Activated CD4-positive, alpha-beta memory T cell treated with anti-CD3 and anti-CD28 coated beads for 36 hours (primary cell): Measurements from ENCODE around the gene VWF. TPM values are rescaled to one million over a fixed set of nuclear protein-coding genes. Genes with fewer than 3 reads are reported as not detected.
"Not testable (repeated sequence)": the region's sequence is repeated elsewhere in the genome, so short reads cannot be mapped to it uniquely, and the experiment has no call there.

ENCODE experiments used
- CTCF ChIA-PET: fragments of 350-600 bp; sonication (Branson Sonifier 250); formaldehyde crosslinking; loops from one replicate; lab custom pipeline; 2021; ENCODE audit warnings: antibody characterized with exemption, inconsistent platforms; lab: Charles Lee
- POLR2A ChIA-PET: fragments of 350-600 bp; sonication (Branson Sonifier 250); formaldehyde crosslinking; loops from one replicate; lab custom pipeline; 2021; ENCODE audit warnings: antibody characterized with exemption; lab: Charles Lee
- DNase-seq: peaks from one replicate; pipeline ENCODE4 v3.0.0-alpha.2; 2020
- H3K27ac Mint-ChIP-seq: one replicate; pipeline ENCODE4 v1.8.0; 2021; ENCODE audit warnings: mixed read lengths
- H3K27me3 Mint-ChIP-seq: one replicate; pipeline ENCODE4 v1.8.0; 2021; ENCODE audit warnings: mixed read lengths
- H3K36me3 Mint-ChIP-seq: one replicate; pipeline ENCODE4 v1.8.0; 2021; ENCODE audit warnings: mixed read lengths
- H3K4me1 Mint-ChIP-seq: one replicate; pipeline ENCODE4 v1.8.0; 2021; ENCODE audit warnings: low read depth, mixed read lengths
- H3K4me3 Mint-ChIP-seq: one replicate; pipeline ENCODE4 v1.8.0; 2021; ENCODE audit warnings: mild to moderate bottlenecking, mixed read lengths
- H3K9me3 Mint-ChIP-seq: one replicate; pipeline ENCODE4 v1.8.0; 2021; ENCODE audit warnings: mixed read lengths
- intact Hi-C: fragments of 100-400 bp; cut with micrococcal nuclease; formaldehyde crosslinking; loops from one replicate; pipeline ENCODE4 v1.15.1; 2023
- total RNA-seq, 2 experiments: library from RNA; stranded (reverse); gene quantifications; one replicate each; pipeline ENCODE4 v1.2.3, GENCODE V29; 2021

Gene VWF
- total RNA-seq, 2 experiments from 2014 or later, result not detected

DNA sequence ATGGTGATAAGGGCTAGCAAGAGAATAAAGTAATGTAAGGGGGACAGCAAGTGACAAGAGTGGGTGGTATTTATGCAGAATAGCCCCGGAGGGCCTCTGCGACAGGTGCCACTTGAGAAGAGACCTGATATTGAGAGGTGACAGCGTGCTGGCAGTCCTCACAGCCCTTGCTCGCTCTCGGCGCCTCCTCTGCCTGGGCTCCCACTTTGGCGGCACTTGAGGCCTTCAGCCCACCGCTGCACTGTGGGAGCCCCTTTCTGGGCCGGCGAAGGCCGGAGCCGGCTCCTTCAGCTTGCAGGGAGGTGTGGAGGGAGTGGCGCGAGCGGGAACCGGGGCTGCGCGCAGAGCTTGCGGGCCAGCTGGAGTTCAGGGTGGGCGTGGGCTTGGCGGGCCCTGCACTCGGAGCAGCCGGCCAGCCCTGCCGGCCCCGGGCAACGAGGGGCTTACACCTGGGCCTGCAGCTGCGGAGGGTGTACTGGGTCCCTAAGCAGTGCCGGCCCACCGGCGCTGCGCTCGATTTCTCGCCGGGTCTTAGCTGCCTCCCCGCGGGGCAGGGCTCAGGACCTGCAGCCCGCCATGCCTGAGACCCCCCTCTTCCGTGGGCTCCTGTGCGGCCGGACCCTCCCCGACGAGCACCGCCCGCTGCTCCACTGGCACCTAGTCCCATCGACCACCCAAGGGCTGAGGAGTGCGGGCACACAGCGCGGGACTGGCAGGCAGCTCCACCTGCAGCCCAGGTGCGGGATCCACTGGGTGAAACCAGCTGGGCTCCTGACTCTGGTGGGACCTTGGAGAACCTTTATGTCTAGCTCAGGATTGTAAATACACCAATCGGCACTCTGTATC lies 34.9 kb upstream of the VWF start:
- H3K9me3 Mint-ChIP-seq, POLR2A ChIA-PET, intact Hi-C loops, H3K4me3 Mint-ChIP-seq, H3K4me1 Mint-ChIP-seq, H3K27me3 Mint-ChIP-seq, H3K27ac Mint-ChIP-seq, H3K36me3 Mint-ChIP-seq, DNase-seq: not testable (repeated sequence)
- CTCF ChIA-PET, result interaction anchor here (1.3 to 2.4 kb wide), 2 partner anchors 36 to 120 kb away, joined by 3 to 8 read pairs; no protein-coding TSS in a partner anchor

DNA sequence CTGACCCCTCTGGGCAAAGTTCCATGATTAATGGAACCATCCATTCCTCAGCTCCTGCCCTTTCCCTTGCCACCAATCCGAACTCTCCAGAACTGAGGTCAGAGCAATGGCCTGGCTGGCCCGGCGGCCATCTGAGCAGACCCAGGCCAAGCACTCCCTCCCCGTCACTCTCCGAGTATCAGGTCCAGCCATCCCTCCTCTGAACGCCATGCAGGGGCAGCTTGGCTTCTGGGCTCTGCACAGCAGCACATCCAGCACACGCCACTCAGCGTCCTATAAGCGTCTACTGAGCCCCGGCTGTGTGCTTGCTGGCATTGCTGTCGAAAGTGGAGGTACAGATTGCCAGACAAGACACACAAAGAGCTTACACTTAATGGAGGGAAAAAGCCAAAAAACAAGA lies 34.3 kb upstream of the VWF start:
- CTCF ChIA-PET, result interaction anchor here (2.4 kb wide), 1 partner anchor 36 kb away, joined by 8 read pairs; no protein-coding TSS in a partner anchor
- POLR2A ChIA-PET, result no interaction called here
- no peaks in the 10 kb centered on the region for H3K9me3 Mint-ChIP-seq
- H3K4me3 Mint-ChIP-seq, result no peak overlapping the region
- H3K27me3 Mint-ChIP-seq, result peaks cover 6% of the 10 kb centered on the region
- intact Hi-C loops, result no loop called here
- H3K36me3 Mint-ChIP-seq, result no peaks in the 10 kb centered on the region
- no peaks in the 10 kb centered on the region for H3K4me1 Mint-ChIP-seq
- H3K27ac Mint-ChIP-seq, result no peak overlapping the region
- no peak for DNase-seq

DNA sequence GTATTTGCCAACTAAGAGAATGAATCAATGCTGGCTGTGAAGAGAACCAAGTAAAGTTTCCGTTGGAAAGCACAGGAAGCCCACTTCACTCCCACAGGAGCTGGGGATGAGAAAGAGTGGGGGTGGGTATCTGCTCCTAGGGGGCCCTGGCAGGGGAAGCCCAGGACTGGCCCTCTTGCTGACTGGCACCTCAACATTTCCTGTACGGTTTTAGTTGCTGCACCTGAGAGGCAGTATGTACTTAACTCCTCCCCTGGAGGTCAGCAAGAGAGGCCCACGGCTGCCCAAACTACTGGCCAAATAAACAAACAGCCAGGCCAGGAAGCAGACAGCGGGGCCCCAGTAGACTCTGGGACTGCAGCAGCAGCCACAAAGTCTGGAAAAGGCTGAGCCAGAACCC lies 33.8 kb upstream of the VWF start:
- CTCF ChIA-PET, result interaction anchor here (2.4 kb wide), 1 partner anchor 37 kb away, joined by 8 read pairs; no protein-coding TSS in a partner anchor
- POLR2A ChIA-PET, result no interaction called here
- peaks cover 6% of the 10 kb centered on the region for H3K27me3 Mint-ChIP-seq
- no peak overlapping the region for H3K4me3 Mint-ChIP-seq
- intact Hi-C loops, result no loop called here
- H3K36me3 Mint-ChIP-seq, result no peaks in the 10 kb centered on the region
- no peaks in the 10 kb centered on the region for H3K9me3 Mint-ChIP-seq
- H3K27ac Mint-ChIP-seq, result no peak overlapping the region
- no peak for DNase-seq
- H3K4me1 Mint-ChIP-seq, result no peaks in the 10 kb centered on the region

DNA sequence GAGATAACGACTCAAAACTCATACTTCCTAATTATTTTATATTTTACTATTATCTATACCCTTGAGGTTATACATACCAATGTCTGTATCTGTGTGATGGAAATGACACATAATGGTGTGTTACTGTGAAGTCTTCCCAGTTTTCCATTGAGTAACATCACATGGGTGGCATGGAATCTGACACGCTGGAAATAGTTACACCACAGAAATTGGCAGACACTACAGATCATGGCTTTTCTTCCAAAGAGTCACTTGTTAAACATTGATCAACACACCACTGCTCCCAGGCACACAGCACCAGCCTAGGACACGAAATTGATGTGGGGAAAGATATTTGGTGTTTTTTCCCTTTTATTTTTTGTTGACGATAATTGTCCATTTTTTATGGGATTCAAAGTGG lies 33.0 kb upstream of the VWF start:
- H3K9me3 Mint-ChIP-seq, result no peaks in the 10 kb centered on the region
- H3K4me1 Mint-ChIP-seq, result no peaks in the 10 kb centered on the region
- ChIA-PET CTCF (interaction anchor here (2.4 kb wide), 1 partner anchor 38 kb away, joined by 8 read pairs; no protein-coding TSS in a partner anchor), POLR2A (no interaction called here)
- H3K36me3 Mint-ChIP-seq, result no peaks in the 10 kb centered on the region
- no peak overlapping the region for H3K27ac Mint-ChIP-seq
- H3K27me3 Mint-ChIP-seq, result peaks cover 6% of the 10 kb centered on the region
- no peak for DNase-seq
- H3K4me3 Mint-ChIP-seq, result no peak overlapping the region
- intact Hi-C loops, result no loop called here

DNA sequence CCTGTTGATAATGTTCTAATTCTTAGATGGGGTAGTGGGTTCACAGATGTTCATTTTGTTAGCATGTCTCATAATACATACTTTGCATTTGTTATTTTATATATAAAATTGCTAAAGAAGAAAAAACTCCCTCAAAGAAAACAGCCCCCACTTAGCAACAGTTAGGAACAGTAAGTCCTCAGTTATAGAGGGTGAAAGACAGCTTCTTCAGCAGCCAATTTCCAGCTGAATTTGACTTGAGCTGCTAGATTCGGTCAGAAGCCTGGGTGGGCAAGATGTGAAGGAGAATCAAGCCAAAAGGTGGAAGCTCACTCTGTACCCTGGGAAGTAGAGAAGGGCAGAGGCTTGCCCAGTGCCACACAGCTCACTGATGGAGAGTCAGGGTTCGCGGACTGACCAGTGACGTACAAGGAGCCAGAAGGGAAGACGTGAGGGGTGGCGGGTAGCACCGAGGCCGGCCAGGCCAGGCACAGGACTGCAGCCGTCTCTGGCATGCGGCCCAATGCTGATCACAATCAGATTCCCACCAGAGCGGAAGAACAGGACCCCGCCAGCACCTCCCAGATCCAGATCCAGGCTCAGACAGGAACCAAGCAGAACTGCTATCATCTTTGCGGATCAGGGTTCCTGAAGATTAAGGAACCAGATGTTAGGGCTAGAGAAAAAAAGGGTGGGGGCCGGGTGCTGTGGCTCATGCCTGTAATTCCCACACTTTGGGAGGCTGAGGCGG lies 30.4 kb upstream of the VWF start:
- intact Hi-C loops, result no loop called here
- no peaks in the 10 kb centered on the region for H3K4me1 Mint-ChIP-seq
- H3K27ac Mint-ChIP-seq, result no peak overlapping the region
- ChIA-PET CTCF (interaction anchor here (1.0 kb wide), 1 partner anchor 117 kb away, joined by 3 read pairs; no protein-coding TSS in a partner anchor), POLR2A (no interaction called here)
- no peak for DNase-seq
- peaks cover 2% of the 10 kb centered on the region for H3K27me3 Mint-ChIP-seq
- H3K4me3 Mint-ChIP-seq, result no peak overlapping the region
- no peaks in the 10 kb centered on the region for H3K9me3 Mint-ChIP-seq
- no peaks in the 10 kb centered on the region for H3K36me3 Mint-ChIP-seq

DNA sequence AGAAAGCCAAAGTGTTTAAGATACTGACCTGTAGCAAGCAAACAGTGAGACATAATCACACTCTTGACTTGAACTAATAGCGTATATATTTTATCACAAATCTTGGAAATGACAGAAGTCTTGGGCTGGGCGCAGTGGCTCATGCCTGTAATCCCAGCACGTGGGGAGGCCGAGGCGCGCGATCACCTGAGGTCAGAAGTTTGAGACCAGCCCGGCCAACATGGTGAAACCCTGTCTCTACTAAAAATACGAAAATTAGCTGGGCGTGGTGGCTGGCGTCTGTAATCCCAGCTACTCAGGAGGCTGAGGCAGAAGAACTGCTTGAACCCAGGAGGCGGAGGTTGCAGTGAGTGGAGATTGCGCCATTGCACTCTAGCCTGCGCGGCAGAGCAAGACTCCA lies 24.3 kb upstream of the VWF start:
- H3K27me3 Mint-ChIP-seq, H3K27ac Mint-ChIP-seq, POLR2A ChIA-PET, DNase-seq, CTCF ChIA-PET, H3K4me1 Mint-ChIP-seq, H3K4me3 Mint-ChIP-seq, H3K9me3 Mint-ChIP-seq, H3K36me3 Mint-ChIP-seq: not testable (repeated sequence)
- intact Hi-C loops, result loop anchor here (10.0 kb wide), 1 partner anchor 74 kb away; no protein-coding TSS in a partner anchor

DNA sequence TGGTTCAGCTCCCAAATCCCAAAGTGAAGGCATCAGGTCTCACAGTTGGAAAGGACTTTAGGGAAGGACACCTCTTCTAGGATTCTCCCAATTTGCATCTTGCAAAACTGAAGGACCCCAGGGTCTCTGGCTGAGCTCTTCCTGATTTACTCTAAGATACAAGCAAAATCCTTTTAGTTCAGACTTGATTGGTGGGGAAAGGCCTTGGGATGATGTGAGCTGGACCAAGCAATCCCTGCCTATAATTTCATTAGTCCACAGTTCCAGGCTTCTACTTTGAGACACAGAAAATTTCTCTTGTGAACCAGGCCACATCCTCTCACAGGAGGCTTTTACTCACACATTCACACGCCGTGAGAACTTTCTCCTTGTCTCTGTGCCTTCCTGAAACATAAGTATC lies 23.6 kb upstream of the VWF start:
- Mint-ChIP-seq H3K27me3 (no peaks in the 10 kb centered on the region), H3K4me1 (peaks cover 4% of the 10 kb centered on the region), H3K9me3 (no peaks in the 10 kb centered on the region), H3K27ac (no peak overlapping the region), H3K4me3 (no peak overlapping the region), H3K36me3 (no peaks in the 10 kb centered on the region)
- intact Hi-C loops, result loop anchor here (10.0 kb wide), 1 partner anchor 73 kb away; no protein-coding TSS in a partner anchor
- ChIA-PET POLR2A (interaction anchor here (0.9 kb wide), 1 partner anchor 20 kb away, joined by 3 read pairs; no protein-coding TSS in a partner anchor), CTCF (no interaction called here)
- no peak for DNase-seq

DNA sequence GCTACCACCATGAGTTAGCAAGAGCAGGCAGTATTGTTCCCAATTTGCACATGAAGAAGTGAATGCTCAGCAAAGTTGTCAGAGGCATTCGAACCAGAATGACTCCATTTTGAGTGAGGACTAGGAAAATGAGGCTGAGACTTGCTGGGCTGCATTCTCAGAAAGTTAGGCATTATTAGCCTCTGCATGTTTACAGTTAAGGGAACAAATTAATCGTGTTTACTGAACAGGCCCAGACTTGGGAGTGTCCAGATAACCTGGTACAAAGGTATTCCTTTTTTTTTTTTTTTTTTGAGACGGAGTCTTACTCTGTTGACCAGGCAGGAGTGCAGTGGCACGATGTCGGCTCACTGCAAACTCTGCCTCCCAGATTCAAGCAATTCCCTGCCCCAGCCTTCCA lies 22.5 kb upstream of the VWF start:
- CTCF ChIA-PET, result no interaction called here
- peaks cover 12% of the 10 kb centered on the region for H3K4me1 Mint-ChIP-seq
- H3K27me3 Mint-ChIP-seq, result no peaks in the 10 kb centered on the region
- H3K36me3 Mint-ChIP-seq, result no peaks in the 10 kb centered on the region
- H3K27ac Mint-ChIP-seq, result no peak overlapping the region
- H3K4me3 Mint-ChIP-seq, result no peak overlapping the region
- intact Hi-C loops, result loop anchor here (10.0 kb wide), 1 partner anchor 72 kb away; no protein-coding TSS in a partner anchor
- no peak for DNase-seq
- no peaks in the 10 kb centered on the region for H3K9me3 Mint-ChIP-seq
- POLR2A ChIA-PET, result no interaction called here

DNA sequence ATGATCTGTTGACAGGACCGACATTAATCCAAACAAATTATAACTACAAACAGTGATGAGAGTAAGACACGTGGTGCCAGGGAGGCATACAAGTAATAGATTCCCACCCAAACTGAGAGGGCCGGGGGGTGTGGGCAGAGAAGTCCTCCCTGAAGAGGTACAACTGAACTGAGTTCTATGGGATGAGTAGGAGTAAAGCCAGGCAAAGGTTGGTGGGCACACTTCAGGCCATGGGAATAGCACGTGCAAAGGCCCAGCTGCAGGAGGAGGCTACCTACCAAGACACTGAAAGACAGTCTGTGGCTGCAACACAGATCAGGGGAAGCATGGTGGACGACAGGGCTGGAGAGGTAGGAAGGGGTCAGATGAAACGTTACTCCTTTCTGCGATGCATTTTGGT lies 22.0 kb upstream of the VWF start:
- H3K4me1 Mint-ChIP-seq, result peaks cover 16% of the 10 kb centered on the region
- H3K27me3 Mint-ChIP-seq, result no peaks in the 10 kb centered on the region
- no peaks in the 10 kb centered on the region for H3K9me3 Mint-ChIP-seq
- POLR2A ChIA-PET, result no interaction called here
- no peak overlapping the region for H3K4me3 Mint-ChIP-seq
- no peak overlapping the region for H3K27ac Mint-ChIP-seq
- CTCF ChIA-PET, result no interaction called here
- no peak for DNase-seq
- intact Hi-C loops, result loop anchor here (10.0 kb wide), 1 partner anchor 72 kb away; no protein-coding TSS in a partner anchor
- H3K36me3 Mint-ChIP-seq, result no peaks in the 10 kb centered on the region

DNA sequence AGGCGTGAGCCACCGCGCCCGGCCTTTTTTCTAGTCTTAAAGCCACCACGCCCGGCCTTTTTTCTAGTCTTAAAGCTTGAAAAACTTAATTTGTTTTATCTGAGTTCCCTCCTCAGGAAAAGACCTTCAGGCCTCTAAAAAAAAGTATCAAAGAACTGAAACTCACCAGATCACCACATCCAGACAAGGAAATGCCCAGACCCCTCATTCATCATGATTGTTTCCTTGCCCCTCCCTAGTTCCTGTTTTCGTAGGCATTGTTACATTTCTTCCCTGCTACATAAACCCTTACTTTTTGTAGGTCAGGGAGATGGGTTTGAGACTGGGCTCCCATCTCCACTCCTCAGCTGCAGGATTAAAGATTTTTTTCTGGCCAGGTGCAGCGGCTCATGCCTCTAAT lies 21.1 kb upstream of the VWF start:
- Mint-ChIP-seq H3K36me3 (no peaks in the 10 kb centered on the region), H3K27ac (no peak overlapping the region), H3K27me3 (no peaks in the 10 kb centered on the region), H3K9me3 (no peaks in the 10 kb centered on the region), H3K4me1 (peaks cover 26% of the 10 kb centered on the region), H3K4me3 (no peak overlapping the region)
- intact Hi-C loops, result loop anchor here (10.0 kb wide), 1 partner anchor 71 kb away; no protein-coding TSS in a partner anchor
- ChIA-PET CTCF (interaction anchor here (0.7 to 1.8 kb wide), 2 partner anchors 157 to 1434 kb away, joined by 3 to 5 read pairs; no protein-coding TSS in a partner anchor), POLR2A (no interaction called here)
- no peak for DNase-seq

DNA sequence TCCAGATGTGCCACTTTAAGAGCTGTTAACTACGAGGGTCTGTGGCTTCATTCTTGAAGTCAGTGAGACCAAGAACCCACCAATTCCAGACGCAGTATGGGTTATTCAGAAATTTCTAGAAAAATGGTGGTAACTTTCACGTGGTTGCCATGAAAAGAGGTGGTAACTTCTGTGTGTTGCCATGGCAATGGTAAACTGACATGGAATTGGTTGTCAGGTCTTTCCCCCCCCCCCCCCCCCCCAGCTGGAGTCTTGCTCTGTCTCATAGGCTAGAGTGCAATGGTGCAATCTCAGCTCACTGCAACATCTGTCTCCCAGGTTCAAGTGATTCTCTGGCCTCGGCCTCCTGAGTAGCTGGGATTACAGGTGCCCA lies 18.8 kb upstream of the VWF start:
- H3K4me3 Mint-ChIP-seq, result no peak overlapping the region
- no peaks in the 10 kb centered on the region for H3K9me3 Mint-ChIP-seq
- ChIA-PET CTCF (no interaction called here), POLR2A (no interaction called here)
- no peaks in the 10 kb centered on the region for H3K27me3 Mint-ChIP-seq
- no peak for DNase-seq
- no peak overlapping the region for H3K27ac Mint-ChIP-seq
- H3K36me3 Mint-ChIP-seq, result no peaks in the 10 kb centered on the region
- peaks cover 36% of the 10 kb centered on the region for H3K4me1 Mint-ChIP-seq
- intact Hi-C loops, result loop anchor here (10.0 kb wide), 1 partner anchor 68 kb away; no protein-coding TSS in a partner anchor
